GM12878 (cell line): Measurements from ENCODE around the gene TRAFD1. TPM values are rescaled to one million over a fixed set of nuclear protein-coding genes. Genes with fewer than 3 reads are reported as not detected.
A peak's percentile ranks its signal among the peaks of the same experiment; 100 is the strongest.

ENCODE experiments used
- BCL3 ChIP-seq: IDR thresholded peaks from 2 replicates; pipeline ENCODE4 v1.6.1; 2011; ENCODE audit warnings: borderline replicate concordance, low read depth, mild to moderate bottlenecking, moderate library complexity, low read length; ENCODE audit not compliant: insufficient read depth, poor library complexity, severe bottlenecking
- BRCA1 ChIP-seq: IDR thresholded peaks from 2 replicates; pipeline ENCODE4 v1.6.1; 2011; ENCODE audit warnings: low read depth, low read length, improper control_type of control experiment
- CREM ChIP-seq: IDR thresholded peaks from 2 replicates; pipeline ENCODE4 v1.6.1; 2014; ENCODE audit warnings: antibody characterized with exemption, low read depth
- E2F8 ChIP-seq: fragments of 450-650 bp; IDR thresholded peaks from 2 replicates; pipeline ENCODE4 v1.6.1; 2018; ENCODE audit warnings: mild to moderate bottlenecking, low read depth, moderate library complexity; ENCODE audit not compliant: partially characterized antibody
- E4F1 ChIP-seq: fragments of 450-650 bp; IDR thresholded peaks from 2 replicates; pipeline ENCODE4 v1.6.1; 2018; ENCODE audit warnings: borderline replicate concordance, mild to moderate bottlenecking; ENCODE audit not compliant: partially characterized antibody
- REST ChIP-seq: IDR thresholded peaks from 2 replicates; pipeline ENCODE4 v1.6.1; 2012; ENCODE audit warnings: mild to moderate bottlenecking, low read depth, low read length
- SUPT20H ChIP-seq: IDR thresholded peaks from 2 replicates; pipeline ENCODE4 v1.6.1; 2011; ENCODE audit warnings: low read depth, mild to moderate bottlenecking, low read length, moderate library complexity, borderline replicate concordance; ENCODE audit not compliant: control insufficient read depth
- TCF7 ChIP-seq: IDR thresholded peaks from 2 replicates; pipeline ENCODE4 v1.6.1; 2014; ENCODE audit warnings: antibody characterized with exemption, borderline replicate concordance
- USF2 ChIP-seq: IDR thresholded peaks from 2 replicates; pipeline ENCODE4 v1.6.1; 2011; ENCODE audit warnings: low read depth, low read length, improper control_type of control experiment, borderline replicate concordance
- ZNF687 ChIP-seq: fragments of 450-650 bp; IDR thresholded peaks from 2 replicates; pipeline ENCODE4 v1.6.1; 2017; ENCODE audit warnings: mild to moderate bottlenecking, moderate library complexity
- ZSCAN29 ChIP-seq: fragments of 450-650 bp; IDR thresholded peaks from 2 replicates; pipeline ENCODE4 v1.6.1; 2017; ENCODE audit warnings: mild to moderate bottlenecking, moderate library complexity
- ZZZ3 ChIP-seq: IDR thresholded peaks from 2 replicates; pipeline ENCODE4 v1.6.1; 2011; ENCODE audit warnings: low read depth; ENCODE audit not compliant: control insufficient read depth, insufficient read length
- polyA plus RNA-seq, 11 experiments: library from polyadenylated mRNA; depleted of rRNA in 4 of 11; unstranded in 6 of 11; stranded (reverse) in 5 of 11; fragments of >200 nt; fragmentation: Nextera tagmentation in 4 of 11; fragmentation: Illumina TruSeq in 1 of 11; extraction: Ambion mirVana in 4 of 11; extraction: Trizol in 1 of 11; gene quantifications; 1 replicate in 1 of 11; 2 replicates in 10 of 11; pipeline versions ENCODE4 v1.2.1 to v1.2.3, GENCODE V29; 2011 to 2016; ENCODE audit warnings: inconsistent platforms in 2 of 11, missing spikeins in 2 of 11, low read depth in 1 of 11
- total RNA-seq, 4 experiments: library from RNA; depleted of rRNA in 3 of 4; stranded (reverse); fragments of >200 nt in 3 of 4; fragmentation: Illumina TruSeq in 1 of 4; extraction: Trizol in 1 of 4; gene quantifications; 2 replicates each; pipeline versions ENCODE4 v1.2.1 to v1.2.3, GENCODE V29; 2013 to 2021

The TRAFD1 gene
- total and polyA plus RNA-seq, 10 of the 15 experiments (the other 5 are each of a cell fraction or from before 2014, with no cell fraction given) = 37.2 to 55.5 (median 46.2) TPM

- TF ChIP-seq ZNF687 (peak; percentile 74), SUPT20H (no peak), REST (no peak), CREM (no peak; the same call in 1 of the 2 replicates), BCL3 (no peak), USF2 (no peak), BRCA1 (no peak), TCF7 (no peak), E4F1 (peak; percentile 76), ZSCAN29 (no peak), ZZZ3 (no peak), E2F8 (no peak)
These were observed at the start of gene TRAFD1 (continued) for GRCh38 chr12:112125250-112125999.
